T-helper 1 cell (primary cell): ENCODE data around the gene KLHL2.

Experiments used
- DNase-seq, 5 donors: peaks; one replicate each; pipeline ENCODE4 v3.0.0-alpha.2; 2012 to 2020

Gene KLHL2

GRCh38 chr4:165293061-165293460 lies 85.7 kb downstream of the KLHL2 start:
- no peak for DNase-seq

- DNase-seq = no peak
These were observed 86.7 kb downstream of the KLHL2 start for GRCh38 chr4:165293927-165294649.

- peak in 1 of 5 donors; percentile 5 for DNase-seq
These were observed 87.5 kb downstream of the KLHL2 start for GRCh38 chr4:165294907-165295306.

- no peak for DNase-seq
These were observed 90.3 kb downstream of the KLHL2 start for GRCh38 chr4:165297626-165298025.

GRCh38 chr4:165299399-165300060 lies 92.2 kb downstream of the KLHL2 start:
- DNase-seq = no peak

- DNase-seq = peak in 1 of 5 donors; percentile 29
These were observed 94.5 kb downstream of the KLHL2 start for GRCh38 chr4:165301833-165302232.

- no peak for DNase-seq
These were observed 95.3 kb downstream of the KLHL2 start for GRCh38 chr4:165302658-165303057.

- DNase-seq = no peak
These were observed 100.8 kb downstream of the KLHL2 start for GRCh38 chr4:165308166-165308565.

- DNase-seq = no peak
These were observed 101.2 kb downstream of the KLHL2 start for GRCh38 chr4:165308606-165309005.

GRCh38 chr4:165309456-165309855 lies 102.1 kb downstream of the KLHL2 start:
- DNase-seq = no peak

GRCh38 chr4:165312506-165312905 lies 105.1 kb downstream of the KLHL2 start:
- DNase-seq = no peak

- DNase-seq = no peak
These were observed 111.7 kb downstream of the KLHL2 start for GRCh38 chr4:165319030-165319429.

- no peak for DNase-seq
These were observed 112.1 kb downstream of the KLHL2 start for GRCh38 chr4:165319509-165319908.

- DNase-seq = no peak
These were observed 117.0 kb downstream of the KLHL2 start for GRCh38 chr4:165324236-165324917.

GRCh38 chr4:165324918-165325304 lies 117.5 kb downstream of the KLHL2 start:
- no peak for DNase-seq

- DNase-seq = peak in 1 of 5 donors; percentile 29
These were observed 118.6 kb downstream of the KLHL2 start for GRCh38 chr4:165325732-165326512.

- DNase-seq = peak in 1 of 5 donors; percentile 8
These were observed 119.5 kb downstream of the KLHL2 start for GRCh38 chr4:165326831-165327210.

- DNase-seq = peak; percentile 97 to 99 (median 98)
These were observed 120.1 kb downstream of the KLHL2 start, which contains the start of gene MSMO1 for GRCh38 chr4:165327211-165328100. MSMO1 (plus strand) TSS chr4:165327669; CDS start chr4:165333371, 5,702 bp downstream.

- no peak for DNase-seq
These were observed 120.7 kb downstream of the KLHL2 start for GRCh38 chr4:165328101-165328425.

GRCh38 chr4:165328708-165329107 lies 121.3 kb downstream of the KLHL2 start:
- no peak for DNase-seq

GRCh38 chr4:165330071-165330470 lies 122.7 kb downstream of the KLHL2 start:
- no peak for DNase-seq

GRCh38 chr4:165330666-165331065 lies 123.3 kb downstream of the KLHL2 start:
- no peak for DNase-seq
